CD4-positive, alpha-beta T cell treated with Interleukin-6 at 100 ng/mL for 8 hours (primary cell): ENCODE results near the gene SLC47A1.
"Not testable (repeated sequence)": the region's sequence is repeated elsewhere in the genome, so short reads cannot be mapped to it uniquely, and the experiment has no call there.

Experiments
- DNase-seq: peaks from one replicate; pipeline ENCODE4 v3.0.0-alpha.2; 2020; ENCODE audit warnings: mixed read lengths, low spot score

Gene SLC47A1

GRCh38 chr17:19551591-19552148, 18.0 kb downstream of the SLC47A1 start:
- DNase-seq = no peak

GRCh38 chr17:19553036-19553435, 19.4 kb downstream of the SLC47A1 start:
- no peak for DNase-seq

- no peak for DNase-seq
Observed at GRCh38 chr17:19554393-19554792, 20.7 kb downstream of the SLC47A1 start.

GRCh38 chr17:19555746-19556145, 22.1 kb downstream of the SLC47A1 start:
- no peak for DNase-seq

GRCh38 chr17:19558946-19559345, 25.3 kb downstream of the SLC47A1 start:
- DNase-seq = no peak

- DNase-seq = no peak
Observed at GRCh38 chr17:19561697-19562318, 28.2 kb downstream of the SLC47A1 start.

GRCh38 chr17:19565817-19566575, 32.3 kb downstream of the SLC47A1 start:
- DNase-seq = no peak

- DNase-seq = no peak
Observed at GRCh38 chr17:19567216-19568015, 33.8 kb downstream of the SLC47A1 start.

- no peak for DNase-seq
Observed at GRCh38 chr17:19568016-19568350, 34.3 kb downstream of the SLC47A1 start.

- no peak for DNase-seq
Observed at GRCh38 chr17:19569785-19570543, 36.3 kb downstream of the SLC47A1 start.

- no peak for DNase-seq
Observed at GRCh38 chr17:19570544-19571062, 36.9 kb downstream of the SLC47A1 start.

- no peak for DNase-seq
Observed at GRCh38 chr17:19573075-19573474, 39.4 kb downstream of the SLC47A1 start.

- no peak for DNase-seq
Observed at GRCh38 chr17:19574956-19575355, 41.3 kb downstream of the SLC47A1 start.

- DNase-seq = no peak
Observed at GRCh38 chr17:19578545-19578944, 44.9 kb downstream of the SLC47A1 start.

- no peak for DNase-seq
Observed at GRCh38 chr17:19579192-19579761, 45.6 kb downstream of the SLC47A1 start.

GRCh38 chr17:19579867-19580565, 46.4 kb downstream of the SLC47A1 start:
- DNase-seq = no peak

GRCh38 chr17:19580566-19580920, 46.9 kb downstream of the SLC47A1 start:
- not testable (repeated sequence) for DNase-seq

- DNase-seq = not testable (repeated sequence)
Observed at GRCh38 chr17:19582152-19582551, 48.5 kb downstream of the SLC47A1 start.

GRCh38 chr17:19583871-19584270, 50.2 kb downstream of the SLC47A1 start:
- no peak for DNase-seq

GRCh38 chr17:19590451-19590850, 56.8 kb downstream of the SLC47A1 start:
- DNase-seq = no peak
